A673 (cell line): Measurements from ENCODE around the gene PARD3. TPM values are rescaled to one million over a fixed set of nuclear protein-coding genes. Genes with fewer than 3 reads are reported as not detected.
A peak's percentile ranks its signal among the peaks of the same experiment; 100 is the strongest.

ENCODE experiments used
- BruUV-seq: library from RNA; stranded (reverse); fragments of 400-500 nt; replicated peaks from 2 replicates; lab custom pipeline; 2021; lab: Mats Ljungman, UMichigan
- CTCF ChIA-PET: fragments of 300-600 bp; sonication (Branson Sonifier 250); formaldehyde crosslinking; loops from one replicate; lab custom pipeline; 2022; ENCODE audit warnings: antibody characterized with exemption; lab: Charles Lee
- POLR2A ChIA-PET: fragments of 300-600 bp; sonication (Branson Sonifier 250); formaldehyde crosslinking; loops from one replicate; lab custom pipeline; 2022; ENCODE audit warnings: antibody characterized with exemption; ENCODE audit not compliant: low non-redundant PET; lab: Charles Lee
- DNase-seq: peaks from one replicate; pipeline ENCODE4 v3.0.0-alpha.2; 2015; ENCODE audit warnings: low spot score
- H3K27ac ChIP-seq: fragments of 200-600 bp; sonication (generic); 2 replicates; pipeline ENCODE4 v1.5.1; 2016; ENCODE audit warnings: mixed run types, low read depth, mild to moderate bottlenecking, mixed read lengths, antibody characterized with exemption, low read length; ENCODE audit not compliant: poor library complexity, severe bottlenecking
- H3K27me3 ChIP-seq: fragments of 200-600 bp; sonication (generic); replicated peaks from 2 replicates; pipeline ENCODE4 v1.6.1; 2017; ENCODE audit warnings: mixed run types, low read depth, mild to moderate bottlenecking, mixed read lengths, antibody characterized with exemption, low read length; ENCODE audit not compliant: insufficient read depth, poor library complexity
- H3K36me3 ChIP-seq: fragments of 200-600 bp; sonication (generic); 2 replicates; pipeline ENCODE4 v1.6.1; 2016; ENCODE audit warnings: mixed run types, mild to moderate bottlenecking, mixed read lengths, antibody characterized with exemption, low read length; ENCODE audit not compliant: insufficient read depth, poor library complexity, severe bottlenecking
- H3K4me1 ChIP-seq: fragments of 200-600 bp; sonication (generic); 2 replicates; pipeline ENCODE4 v1.6.1; 2017; ENCODE audit warnings: mixed run types, mild to moderate bottlenecking, mixed read lengths, antibody characterized with exemption, low read length; ENCODE audit not compliant: insufficient read depth, poor library complexity, severe bottlenecking
- H3K4me3 ChIP-seq: fragments of 200-600 bp; sonication (generic); 2 replicates; pipeline ENCODE4 v1.5.1; 2016; ENCODE audit warnings: low read depth, mixed run types, mild to moderate bottlenecking, mixed read lengths, low read length; ENCODE audit not compliant: poor library complexity, severe bottlenecking
- H3K9me3 ChIP-seq: fragments of 200-600 bp; sonication (generic); 2 replicates; pipeline ENCODE4 v1.6.1; 2016; ENCODE audit warnings: mixed run types, low read depth, mild to moderate bottlenecking, mixed read lengths, antibody characterized with exemption, low read length; ENCODE audit not compliant: poor library complexity, severe bottlenecking
- EZH2 ChIP-seq: fragments of 200-600 bp; sonication (generic); IDR thresholded peaks from 2 replicates; pipeline ENCODE4 v1.6.1; 2017; ENCODE audit warnings: borderline replicate concordance, low read depth, mild to moderate bottlenecking, mixed read lengths, antibody characterized with exemption, low read length; ENCODE audit not compliant: poor library complexity, severe bottlenecking
- intact Hi-C: fragments of 100-400 bp; cut with micrococcal nuclease; formaldehyde crosslinking; loops from one replicate; pipeline ENCODE4 v1.10.0; 2022; ENCODE audit not compliant: unreplicated experiment
- total RNA-seq: library from RNA; stranded (reverse); gene quantifications from 2 replicates; pipeline ENCODE4 v1.2.3, GENCODE V29; 2021
- TF ChIP-seq, protein P1 (sequence below): fragments of 300-800, 200-600 bp; sonication (generic); conservative IDR thresholded peaks from 2 replicates; pipeline ENCODE4 v1.5.1; 2017; ENCODE audit warnings: low read depth, mild to moderate bottlenecking, antibody characterized with exemption, low read length, moderate library complexity, mixed read lengths

The PARD3 gene
- total RNA-seq, 1 experiment from 2014 or later = 28.0 TPM

DNA sequence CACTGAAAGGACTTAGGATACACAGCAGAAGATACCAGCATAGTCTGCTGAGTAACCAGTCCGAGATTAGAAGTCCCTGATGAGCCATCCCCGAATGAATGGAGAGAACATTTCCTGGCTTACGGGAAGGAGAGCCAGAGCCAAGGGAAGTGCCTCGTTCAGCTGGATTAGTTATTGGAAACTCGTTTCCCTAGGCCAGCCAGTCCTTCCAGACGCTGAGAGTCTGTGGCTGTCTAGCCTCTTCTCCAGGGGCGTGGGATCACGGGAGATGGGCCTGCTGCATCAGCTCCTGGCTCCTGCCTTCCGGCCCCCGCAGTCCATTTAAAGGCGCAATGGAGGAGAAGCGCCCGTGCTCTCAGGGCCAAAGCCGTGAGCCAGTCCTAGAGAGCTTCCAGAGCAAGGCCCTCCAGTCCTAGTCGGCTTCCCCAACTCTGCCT is 712.8 kb downstream of the PARD3 start:
- H3K27ac ChIP-seq = no peak overlapping the region
- DNase-seq = peak; percentile 17
- CTCF ChIA-PET = no interaction called here
- no TSS peak for BruUV-seq
- H3K4me1 ChIP-seq = peaks cover 7% of the 10 kb centered on the region
- no peak overlapping the region for H3K4me3 ChIP-seq
- peaks cover 6% of the 10 kb centered on the region for H3K9me3 ChIP-seq
- H3K36me3 ChIP-seq = no peaks in the 10 kb centered on the region
- TF ChIP-seq, protein P1, sequence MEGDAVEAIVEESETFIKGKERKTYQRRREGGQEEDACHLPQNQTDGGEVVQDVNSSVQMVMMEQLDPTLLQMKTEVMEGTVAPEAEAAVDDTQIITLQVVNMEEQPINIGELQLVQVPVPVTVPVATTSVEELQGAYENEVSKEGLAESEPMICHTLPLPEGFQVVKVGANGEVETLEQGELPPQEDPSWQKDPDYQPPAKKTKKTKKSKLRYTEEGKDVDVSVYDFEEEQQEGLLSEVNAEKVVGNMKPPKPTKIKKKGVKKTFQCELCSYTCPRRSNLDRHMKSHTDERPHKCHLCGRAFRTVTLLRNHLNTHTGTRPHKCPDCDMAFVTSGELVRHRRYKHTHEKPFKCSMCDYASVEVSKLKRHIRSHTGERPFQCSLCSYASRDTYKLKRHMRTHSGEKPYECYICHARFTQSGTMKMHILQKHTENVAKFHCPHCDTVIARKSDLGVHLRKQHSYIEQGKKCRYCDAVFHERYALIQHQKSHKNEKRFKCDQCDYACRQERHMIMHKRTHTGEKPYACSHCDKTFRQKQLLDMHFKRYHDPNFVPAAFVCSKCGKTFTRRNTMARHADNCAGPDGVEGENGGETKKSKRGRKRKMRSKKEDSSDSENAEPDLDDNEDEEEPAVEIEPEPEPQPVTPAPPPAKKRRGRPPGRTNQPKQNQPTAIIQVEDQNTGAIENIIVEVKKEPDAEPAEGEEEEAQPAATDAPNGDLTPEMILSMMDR = no peak
- no peak for TF ChIP-seq EZH2
- POLR2A ChIA-PET = no interaction called here
- intact Hi-C loops = no loop called here
- H3K27me3 ChIP-seq = no peaks in the 10 kb centered on the region

- no peak for TF ChIP-seq EZH2
- TF ChIP-seq, protein P1 = no peak
- Histone ChIP-seq H3K36me3 (no peaks in the 10 kb centered on the region), H3K4me1 (peaks cover 7% of the 10 kb centered on the region), H3K4me3 (no peak overlapping the region), H3K27me3 (no peaks in the 10 kb centered on the region), H3K27ac (no peak overlapping the region), H3K9me3 (peaks cover 6% of the 10 kb centered on the region)
- POLR2A ChIA-PET = no interaction called here
- CTCF ChIA-PET = no interaction called here
- intact Hi-C loops = no loop called here
- no TSS peak for BruUV-seq
- DNase-seq = no peak
Observed at GRCh38 chr10:34101001-34101400, 714.1 kb downstream of the PARD3 start.

GRCh38 chr10:34098821-34099567 is 716.1 kb downstream of the PARD3 start:
- no TSS peak for BruUV-seq
- TF ChIP-seq, protein P1 = no peak
- TF ChIP-seq EZH2 = no peak
- ChIA-PET CTCF (no interaction called here), POLR2A (no interaction called here)
- peaks cover 11% of the 10 kb centered on the region for H3K9me3 ChIP-seq
- no peaks in the 10 kb centered on the region for H3K27me3 ChIP-seq
- H3K36me3 ChIP-seq = no peaks in the 10 kb centered on the region
- peaks cover 7% of the 10 kb centered on the region for H3K4me1 ChIP-seq
- DNase-seq = no peak
- intact Hi-C loops = no loop called here
- H3K27ac ChIP-seq = no peak overlapping the region
- no peak overlapping the region for H3K4me3 ChIP-seq
